Neural crest cell (in vitro differentiated cells): ENCODE results near the gene PUM1. TPM values are rescaled to one million over a fixed set of nuclear protein-coding genes. Genes with fewer than 3 reads are reported as not detected.

Source experiments
- DNase-seq: peaks from one replicate; pipeline ENCODE4 v3.0.0; 2021; ENCODE audit warnings: low read depth, mixed read lengths, low spot score
- H3K27ac Mint-ChIP-seq: one replicate; pipeline ENCODE4 v1.8.0; 2021; ENCODE audit warnings: mild to moderate bottlenecking, mixed read lengths; ENCODE audit not compliant: unreplicated experiment
- H3K27me3 Mint-ChIP-seq: 2 replicates; pipeline ENCODE4 v1.8.0; 2021; ENCODE audit warnings: low read depth, mild to moderate bottlenecking, mixed read lengths
- H3K36me3 Mint-ChIP-seq: 2 replicates; pipeline ENCODE4 v1.8.0; 2021; ENCODE audit warnings: low read depth, mild to moderate bottlenecking, mixed read lengths
- H3K4me1 Mint-ChIP-seq: 2 replicates; pipeline ENCODE4 v1.8.0; 2021; ENCODE audit warnings: mixed read lengths
- H3K4me3 Mint-ChIP-seq: one replicate; pipeline ENCODE4 v1.8.0; 2021; ENCODE audit warnings: mild to moderate bottlenecking, mixed read lengths
- H3K9me3 Mint-ChIP-seq: 2 replicates; pipeline ENCODE4 v1.8.0; 2021; ENCODE audit warnings: mixed read lengths
- CTCF ChIP-seq: fragments of 200-600 bp; sonication (generic); conservative IDR thresholded peaks from 2 replicates; pipeline ENCODE4 v1.5.0; 2021; ENCODE audit warnings: antibody characterized with exemption, mild to moderate bottlenecking
- total RNA-seq: library from RNA; stranded (reverse); gene quantifications from 2 replicates; pipeline ENCODE4 v1.2.1, GENCODE V29; 2021

The PUM1 gene
- total RNA-seq, 1 donor from 2014 or later: 164 TPM

DNA sequence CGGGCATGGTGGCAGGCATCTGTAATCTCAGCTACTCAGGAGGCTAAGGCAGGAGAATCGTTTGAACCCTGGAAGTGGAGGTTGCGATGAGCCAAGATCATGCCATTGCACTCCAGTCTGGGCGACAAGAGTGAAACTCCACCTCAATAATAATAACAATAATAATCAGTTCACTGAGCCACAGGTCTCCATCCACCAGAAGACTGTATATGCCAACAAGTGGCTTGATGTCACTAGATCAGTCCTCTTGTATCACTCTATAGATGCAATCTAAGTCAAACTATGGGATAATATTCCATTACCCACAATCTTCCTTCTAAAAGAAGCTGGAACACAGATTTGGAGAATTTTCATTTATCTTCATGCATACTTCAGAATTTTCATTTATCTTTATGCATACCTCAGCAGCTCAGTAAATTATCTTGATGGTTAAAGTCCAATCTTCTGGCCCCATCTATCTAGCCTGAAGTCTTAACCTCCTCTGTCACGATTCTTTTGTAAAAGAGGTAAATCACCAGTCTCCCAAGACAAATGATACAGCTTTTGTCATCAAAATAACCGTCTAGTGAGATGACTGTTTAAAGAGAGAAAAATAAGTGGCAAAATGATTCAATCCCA is 61.8 kb downstream of the PUM1 start:
- Mint-ChIP-seq H3K27me3 (no peaks in the 10 kb centered on the region), H3K36me3 (peaks cover 6% of the 10 kb centered on the region), H3K9me3 (no peaks in the 10 kb centered on the region), H3K27ac (no peak overlapping the region), H3K4me1 (peaks cover 26% of the 10 kb centered on the region), H3K4me3 (no peak overlapping the region)
- no peak for DNase-seq
- TF ChIP-seq CTCF: no peak

GRCh38 chr1:31000301-31000700 is 65.2 kb downstream of the PUM1 start:
- Mint-ChIP-seq H3K36me3 (peaks cover 5% of the 10 kb centered on the region), H3K27me3 (no peaks in the 10 kb centered on the region), H3K9me3 (no peaks in the 10 kb centered on the region), H3K4me1 (peaks cover 8% of the 10 kb centered on the region), H3K27ac (no peak overlapping the region), H3K4me3 (no peak overlapping the region)
- no peak for DNase-seq
- TF ChIP-seq CTCF: no peak

DNA sequence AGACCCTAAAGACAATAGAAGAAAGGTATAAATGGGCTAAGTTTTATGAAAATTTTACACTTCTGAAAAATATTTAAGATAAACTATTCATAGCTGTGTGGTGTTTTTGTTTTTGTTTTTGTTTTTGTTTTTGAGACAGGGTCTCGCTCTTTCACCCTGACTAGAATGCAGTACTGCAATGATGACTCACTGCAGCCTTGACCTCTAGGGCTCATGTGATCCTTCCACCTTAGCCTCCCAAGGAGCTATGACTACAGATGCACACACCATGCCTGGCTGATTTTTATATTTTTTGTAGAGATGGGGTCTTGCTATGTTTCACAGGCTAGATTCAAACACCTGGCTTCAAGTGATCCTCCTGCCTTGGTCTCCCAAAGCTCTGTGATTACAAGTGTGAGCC is 66.6 kb downstream of the PUM1 start:
- Mint-ChIP-seq H3K27ac (no peak overlapping the region), H3K36me3 (peaks cover 8% of the 10 kb centered on the region), H3K4me3 (no peak overlapping the region), H3K9me3 (no peaks in the 10 kb centered on the region), H3K4me1 (peaks cover 8% of the 10 kb centered on the region), H3K27me3 (no peaks in the 10 kb centered on the region)
- no peak for DNase-seq
- TF ChIP-seq CTCF: no peak

DNA sequence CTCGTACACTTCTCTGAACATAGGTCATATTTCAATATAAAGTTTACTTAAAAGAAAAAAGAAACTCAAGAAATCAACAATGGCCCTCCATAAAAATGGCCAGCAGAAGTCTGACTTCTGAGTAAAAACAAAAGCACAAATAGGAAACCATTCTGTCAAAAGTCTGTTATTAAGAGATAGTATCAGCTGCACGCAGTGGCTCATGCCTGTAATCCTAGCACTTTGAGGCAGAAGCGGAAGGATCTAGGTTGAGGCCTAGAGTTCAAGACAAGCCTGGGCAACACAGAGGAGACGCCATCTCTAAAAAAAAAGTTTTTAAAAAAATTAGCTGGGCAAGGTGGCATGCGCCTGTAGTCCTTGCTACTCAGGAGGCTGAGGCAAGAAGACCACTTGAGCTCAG is 67.3 kb downstream of the PUM1 start:
- peaks cover 8% of the 10 kb centered on the region for H3K36me3 Mint-ChIP-seq
- H3K4me3 Mint-ChIP-seq: no peak overlapping the region
- H3K9me3 Mint-ChIP-seq: no peaks in the 10 kb centered on the region
- TF ChIP-seq CTCF: no peak
- H3K27ac Mint-ChIP-seq: no peak overlapping the region
- no peaks in the 10 kb centered on the region for H3K27me3 Mint-ChIP-seq
- no peak for DNase-seq
- peaks cover 8% of the 10 kb centered on the region for H3K4me1 Mint-ChIP-seq

DNA sequence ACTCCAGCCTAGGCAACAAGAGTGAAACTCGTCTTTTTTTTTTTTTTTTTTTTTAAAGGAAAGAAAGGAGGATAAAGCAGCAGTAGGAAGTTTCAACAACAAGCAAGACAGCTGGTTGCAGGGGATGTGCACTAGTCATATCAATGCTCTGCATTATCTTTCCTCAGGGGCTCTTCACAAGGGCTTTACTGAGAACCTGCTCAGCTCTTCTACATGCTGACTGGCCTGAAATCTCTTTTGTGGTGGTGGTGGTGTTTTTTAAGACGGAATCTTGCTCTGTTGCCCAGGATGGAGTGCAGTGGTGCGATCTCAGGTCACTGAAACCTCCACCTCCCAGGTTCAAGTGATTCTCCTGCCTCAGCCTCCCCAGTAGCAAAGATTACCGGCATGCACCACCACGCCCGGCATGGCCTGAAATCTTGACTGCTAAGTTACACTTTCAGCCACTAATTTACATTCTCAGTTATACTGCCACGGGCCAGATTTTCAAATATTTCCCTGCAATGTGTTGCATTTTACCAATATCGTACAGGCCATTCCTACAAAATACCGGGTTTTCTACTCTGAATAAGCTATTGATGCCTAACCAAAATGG is 68.0 kb downstream of the PUM1 start:
- DNase-seq: no peak
- Mint-ChIP-seq H3K4me1 (peaks cover 8% of the 10 kb centered on the region), H3K27me3 (no peaks in the 10 kb centered on the region), H3K9me3 (no peaks in the 10 kb centered on the region), H3K27ac (no peak overlapping the region), H3K36me3 (peaks cover 8% of the 10 kb centered on the region), H3K4me3 (no peak overlapping the region)
- no peak for TF ChIP-seq CTCF
